DMS153 treated with DMSO at 0.1 percent for 48 hours (cell line): Measurements from ENCODE around the gene SLC1A4.
A peak's percentile ranks its signal among the peaks of the same experiment; 100 is the strongest.

Experiments used
- DNase-seq: peaks from one replicate; lab custom pipeline; 2025; ENCODE audit not compliant: unreplicated experiment; lab: John Stamatoyannopoulos, UW

Gene SLC1A4

GRCh38 chr2:65049010-65049639 lies 59.9 kb downstream of the SLC1A4 start:
- DNase-seq = no peak

GRCh38 chr2:65050931-65051330 lies 61.7 kb downstream of the SLC1A4 start:
- no peak for DNase-seq

DNA sequence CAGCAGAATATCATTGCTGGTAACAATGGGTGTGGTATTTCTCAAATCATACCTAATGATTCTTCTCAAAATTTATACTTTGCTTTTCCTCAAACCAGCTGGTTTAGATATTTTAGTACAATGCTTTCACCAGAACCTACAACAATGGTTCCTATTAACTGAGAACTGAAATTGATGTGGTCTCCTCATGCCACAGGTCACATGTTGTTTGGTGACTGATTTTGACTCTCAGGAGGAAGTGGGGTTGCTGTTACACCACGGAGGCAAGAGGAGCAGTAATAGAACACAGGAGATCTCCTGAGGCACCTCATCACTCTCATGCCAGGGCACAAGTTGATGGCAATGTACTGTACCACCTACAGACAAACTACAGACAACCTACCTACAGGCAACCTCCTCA lies 64.0 kb downstream of the SLC1A4 start:
- DNase-seq = no peak

DNA sequence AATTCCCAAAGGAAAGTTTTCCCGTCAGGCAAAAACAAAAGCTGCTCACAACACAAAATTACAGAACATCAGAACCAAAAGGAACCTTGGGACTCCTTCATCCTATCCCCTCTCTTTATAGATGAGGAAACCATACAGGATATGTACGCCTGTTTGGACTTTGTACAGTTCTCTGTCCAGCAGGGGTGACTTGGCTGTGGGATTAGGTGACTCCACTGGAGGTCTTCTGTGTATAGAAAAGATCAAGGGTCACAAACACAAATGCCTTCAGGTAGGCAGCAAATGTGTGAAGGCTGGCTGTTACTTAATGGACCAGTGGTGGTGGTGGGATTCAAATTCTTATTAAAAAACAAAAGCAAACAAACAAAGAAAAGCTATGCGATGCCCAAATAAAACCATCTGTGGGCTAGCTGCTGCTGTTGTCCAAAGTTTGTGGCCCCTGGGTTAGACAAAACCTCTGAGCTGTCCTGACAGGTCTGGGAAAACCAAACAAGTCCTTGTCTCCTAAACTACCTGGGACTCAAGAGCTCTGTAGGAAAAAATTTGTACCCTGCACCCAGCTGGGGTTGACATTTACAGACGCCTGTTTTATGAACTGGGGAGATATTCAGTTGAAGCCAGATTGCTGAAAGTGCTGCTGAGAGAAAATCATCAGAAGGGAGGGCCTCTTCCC lies 65.7 kb downstream of the SLC1A4 start:
- DNase-seq = no peak

DNA sequence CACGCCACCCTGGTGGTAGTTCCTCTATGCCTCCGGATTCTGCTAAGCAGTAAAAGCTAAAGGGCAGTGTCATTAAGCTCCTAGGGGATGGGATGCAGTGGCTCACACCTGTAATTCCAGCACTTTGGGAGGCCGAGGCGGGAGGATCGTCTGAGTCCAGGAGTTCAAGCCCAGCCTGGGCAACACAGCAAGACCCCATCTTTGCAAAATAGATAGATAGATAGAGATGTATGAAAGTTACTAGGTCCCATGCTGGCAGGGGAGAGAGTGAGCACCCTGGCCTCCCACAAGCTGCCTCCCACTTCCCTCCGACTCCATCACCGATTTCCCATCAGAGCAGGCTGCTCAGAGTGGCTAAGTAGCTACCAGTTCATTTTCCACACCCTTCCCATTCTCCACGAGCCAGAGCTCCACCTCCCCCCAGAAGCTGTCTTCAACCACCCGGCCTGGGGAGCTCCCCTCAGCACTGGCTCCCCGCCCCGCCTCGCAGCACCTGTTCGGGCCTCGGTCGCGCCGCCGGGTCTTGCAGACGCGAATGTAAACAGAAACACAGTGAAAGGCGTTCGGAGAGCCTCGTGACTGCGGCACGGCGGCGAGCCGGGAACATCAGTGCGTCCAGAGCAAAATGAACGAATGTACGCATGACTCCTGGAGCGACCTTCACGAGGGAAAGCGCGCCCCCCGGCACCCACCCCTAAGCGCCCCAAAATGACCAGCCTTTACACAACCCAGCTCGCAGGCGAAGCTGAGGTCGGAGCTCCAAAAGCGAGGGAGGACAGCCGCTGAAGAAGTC lies 66.4 kb downstream of the SLC1A4 start:
- DNase-seq = peak; percentile 72

DNA sequence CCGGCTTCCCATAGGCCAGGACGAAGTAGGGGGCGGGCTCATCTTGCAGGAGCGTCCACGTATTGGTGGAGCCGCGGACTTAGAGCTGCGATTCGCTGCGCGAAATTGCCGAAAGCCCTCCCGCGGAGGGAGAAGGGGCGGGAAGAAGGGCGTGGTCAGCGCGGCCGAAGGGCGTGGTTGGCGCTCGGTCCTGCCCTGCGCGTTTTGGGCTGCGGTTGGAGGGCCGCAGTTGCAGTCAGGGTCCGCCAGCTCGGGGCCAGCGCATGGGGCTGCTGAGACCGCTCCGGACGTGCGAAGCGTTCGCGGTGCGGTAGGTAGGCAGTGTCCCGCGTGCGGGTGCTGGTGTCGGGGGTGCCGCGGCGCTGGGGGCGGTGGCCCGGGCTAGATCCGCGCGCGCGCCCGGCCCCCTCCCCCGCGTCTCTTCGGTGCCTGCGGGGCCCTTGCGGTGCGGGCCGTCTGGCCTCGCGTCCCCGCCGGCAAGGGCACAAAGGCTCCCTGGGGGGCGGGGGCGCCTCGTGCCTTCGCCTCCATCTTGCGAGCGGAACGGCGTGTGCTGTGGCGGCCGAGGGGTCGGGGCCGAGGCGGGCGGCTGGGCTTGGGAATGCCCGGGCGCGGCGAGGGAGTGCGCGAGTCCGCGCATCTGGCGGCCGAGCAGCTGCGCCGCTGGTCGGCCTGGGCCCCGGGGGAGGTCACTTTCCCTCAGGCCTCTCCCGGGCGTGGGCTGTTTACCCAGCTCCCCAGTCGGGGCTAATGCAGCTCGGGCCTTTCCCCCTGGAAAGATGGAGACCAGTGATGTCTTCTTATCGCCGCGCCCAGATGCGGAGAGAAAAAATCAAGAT lies 67.2 kb downstream of the SLC1A4 start, which contains the start of gene CEP68:
CEP68 (plus strand) TSS at position 202 of the 839 bp plus-strand sequence. CDS start 13,029 bp downstream, outside the sequence.
- peak; percentile 93 for DNase-seq

DNA sequence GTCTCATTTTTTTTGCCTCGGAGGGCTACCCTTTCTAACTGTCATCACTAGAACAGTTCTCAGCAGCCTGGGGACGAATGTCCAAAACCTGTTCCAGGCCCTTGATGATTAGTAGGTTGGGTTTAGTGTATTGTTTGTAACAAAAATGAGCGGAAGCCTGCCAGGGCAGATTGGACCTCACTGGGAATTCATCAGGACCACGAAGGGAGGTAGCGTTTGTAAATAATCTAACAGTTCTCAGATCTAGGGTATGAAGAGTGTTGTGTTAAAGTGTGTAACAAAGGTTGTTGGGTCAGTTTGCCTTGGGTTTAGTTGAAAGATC lies 67.8 kb downstream of the SLC1A4 start:
- DNase-seq = no peak

GRCh38 chr2:65057391-65058052 lies 68.3 kb downstream of the SLC1A4 start:
- peak; percentile 46 for DNase-seq

DNA sequence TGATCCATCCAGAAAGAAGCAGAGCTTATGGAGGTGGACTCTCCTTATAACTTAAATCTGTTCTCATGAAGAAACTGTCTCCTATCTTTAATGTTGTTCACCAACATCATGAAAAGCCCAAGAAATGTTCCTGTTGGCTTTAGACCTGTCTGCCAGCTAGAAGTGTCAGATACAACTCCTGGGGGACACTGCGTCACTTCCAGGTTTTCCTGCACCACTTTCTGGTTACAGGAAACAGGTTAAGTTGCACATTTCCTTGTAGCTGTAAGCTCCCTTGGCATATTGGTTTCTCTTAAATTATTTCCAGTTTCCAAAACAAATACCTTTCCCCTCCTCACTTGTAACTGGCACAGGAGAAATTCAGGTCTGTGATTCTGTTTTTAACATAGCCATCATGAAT lies 69.9 kb downstream of the SLC1A4 start:
- DNase-seq = no peak

GRCh38 chr2:65061146-65061909 lies 72.1 kb downstream of the SLC1A4 start:
- DNase-seq = no peak

- no peak for DNase-seq
Observed at GRCh38 chr2:65061910-65062339, 72.7 kb downstream of the SLC1A4 start.

DNA sequence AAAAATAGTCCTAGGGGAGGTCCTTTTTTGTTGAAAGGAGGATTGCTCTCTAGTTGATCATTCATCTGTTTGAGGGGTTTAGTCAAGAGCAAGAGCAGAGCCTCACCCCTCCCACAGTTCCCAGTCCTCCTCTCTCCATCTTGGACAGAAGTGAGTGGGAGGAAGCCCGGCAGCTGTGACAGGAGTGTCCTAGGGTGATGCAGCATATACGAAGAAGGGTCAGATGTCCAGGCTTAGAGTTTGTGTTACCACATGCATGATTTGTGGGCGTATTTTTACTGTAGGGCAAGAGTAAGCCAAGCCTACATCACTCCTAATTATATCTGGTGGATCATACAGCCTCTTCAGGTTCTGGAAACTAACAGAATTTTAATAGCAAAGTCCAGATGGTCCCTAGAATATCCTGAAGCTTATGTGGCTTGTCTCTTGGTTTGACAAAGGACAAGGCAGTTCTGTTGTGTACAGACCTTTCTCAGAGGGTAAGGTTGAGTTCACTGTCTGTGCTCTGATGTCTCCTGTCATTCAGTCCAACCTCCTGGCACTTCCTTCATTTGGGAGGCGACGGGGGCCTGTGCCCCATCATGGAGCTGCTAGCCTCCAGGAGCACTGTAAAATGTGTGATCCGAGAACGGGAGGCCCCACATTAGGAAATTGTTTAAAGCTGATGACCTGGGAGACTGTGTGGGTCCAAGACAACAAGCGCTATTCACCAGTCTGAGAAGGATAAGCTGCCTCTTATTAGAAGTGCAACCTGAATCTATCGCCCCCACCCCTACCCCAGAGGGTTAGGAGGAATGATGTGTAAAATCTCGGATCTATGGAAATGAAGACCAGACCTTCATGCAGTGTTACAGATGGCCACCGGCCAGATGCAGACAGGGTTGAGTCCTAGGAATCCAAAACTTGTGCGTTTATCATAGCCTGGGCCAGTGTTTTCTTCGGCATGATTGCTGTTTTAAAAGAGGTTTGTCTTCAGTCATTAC lies 73.9 kb downstream of the SLC1A4 start:
- DNase-seq = no peak

DNA sequence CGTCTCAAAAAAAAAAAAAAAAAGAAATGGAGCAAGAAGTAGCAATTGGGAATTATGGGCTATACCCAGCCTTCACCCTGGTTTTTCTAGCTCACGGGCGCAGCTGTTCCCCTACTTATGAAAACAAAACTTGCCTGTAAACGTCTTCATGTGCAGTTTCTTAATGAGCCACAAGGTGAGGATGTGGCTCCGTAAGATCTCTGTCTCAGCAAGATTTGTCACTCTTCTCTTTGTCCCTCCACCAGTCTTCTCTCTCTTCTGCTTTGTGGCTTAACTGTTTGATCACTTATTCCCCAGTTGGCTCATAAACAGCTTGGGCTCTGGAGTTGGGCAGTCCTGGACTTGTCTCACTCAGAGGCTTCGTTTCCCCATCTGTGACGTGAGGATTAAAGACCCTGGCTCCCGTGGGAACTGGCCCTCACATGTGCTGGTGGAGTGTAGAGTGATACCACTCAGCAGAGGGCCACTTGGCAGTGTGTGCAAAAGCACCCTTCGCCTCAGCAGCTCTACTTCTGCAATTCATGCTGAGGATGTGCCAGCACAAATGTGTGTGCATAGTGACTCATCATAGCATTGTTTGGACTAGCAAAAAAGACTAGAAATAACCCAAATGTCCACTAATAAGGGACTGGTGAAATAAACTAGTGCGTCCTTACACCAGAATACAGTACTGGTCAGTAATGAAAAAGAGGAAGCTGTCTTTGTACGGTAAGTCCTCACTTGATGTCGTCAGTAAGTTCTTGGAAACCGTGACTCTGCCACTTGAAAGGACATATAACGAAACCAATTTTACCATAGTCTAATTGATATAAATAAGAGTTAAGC lies 75.7 kb downstream of the SLC1A4 start:
- DNase-seq = no peak

DNA sequence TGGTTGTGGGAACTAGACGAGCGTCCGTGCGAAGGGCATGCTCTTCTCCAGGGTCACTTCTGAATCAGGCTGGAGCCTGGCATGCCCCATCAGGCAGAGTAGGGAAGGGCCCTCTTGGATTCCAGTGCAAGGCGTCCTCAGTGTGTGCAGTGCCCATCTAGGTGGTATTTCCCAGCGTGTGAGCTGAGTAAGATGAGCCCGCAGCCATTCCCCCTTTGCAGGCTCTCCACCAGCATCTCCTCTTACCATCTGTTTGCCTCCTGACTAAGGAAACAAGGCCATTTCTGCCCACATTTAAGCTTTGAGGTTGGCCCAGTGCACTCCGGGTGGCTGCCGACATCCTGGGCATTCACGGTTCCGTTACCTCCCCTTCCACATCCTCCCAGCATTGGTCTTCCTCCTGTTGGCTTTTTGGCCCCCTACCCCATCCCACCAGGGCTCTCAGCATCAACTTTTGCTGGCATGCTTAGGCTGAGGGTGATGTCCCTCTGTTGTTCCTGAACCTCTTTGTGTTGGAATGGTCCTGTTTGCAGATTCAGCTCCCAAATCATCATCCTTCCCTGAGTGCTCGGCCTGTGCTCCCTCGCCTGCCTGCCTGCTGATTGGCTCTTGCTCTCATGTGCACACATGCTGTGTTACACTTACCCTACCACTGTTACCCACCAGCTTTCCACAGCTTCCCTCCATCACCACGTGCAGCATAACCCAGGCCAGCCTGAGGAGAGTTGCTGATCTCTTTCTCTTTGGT lies 78.8 kb downstream of the SLC1A4 start:
- DNase-seq = no peak

- DNase-seq = no peak
Observed at GRCh38 chr2:65069439-65069824, 80.2 kb downstream of the SLC1A4 start.

- no peak for DNase-seq
Observed at GRCh38 chr2:65070172-65070830, 81.1 kb downstream of the SLC1A4 start.

- no peak for DNase-seq
Observed at GRCh38 chr2:65070856-65071255, 81.7 kb downstream of the SLC1A4 start.
